CD14-positive monocyte (primary cell): Measurements from ENCODE around the gene WDR76. TPM values are rescaled to one million over a fixed set of nuclear protein-coding genes. Genes with fewer than 3 reads are reported as not detected.

Experiments used
- DNase-seq, 3 donors: peaks; one replicate each; pipeline ENCODE4 v3.0.0-alpha.2; 2011 to 2022
- H2AFZ ChIP-seq: 2 replicates; pipeline ENCODE4 v1.6.0; 2012; ENCODE audit warnings: mild to moderate bottlenecking, low read depth, low read length, inconsistent platforms; ENCODE audit not compliant: insufficient read depth, poor library complexity, severe bottlenecking
- H3K27ac ChIP-seq, 2 donors: 1 replicate in 1 of 2; 2 replicates in 1 of 2; pipeline ENCODE4 v1.5.1; 2012 to 2013; ENCODE audit warnings: low read length in 2 of 2, control low read depth in 1 of 2, inconsistent platforms in 1 of 2, low read depth in 1 of 2, mild to moderate bottlenecking in 1 of 2
- H3K27me3 ChIP-seq, 2 donors: one replicate each; pipeline versions ENCODE4 v1.6.0 to v1.6.1; 2011 to 2013; ENCODE audit warnings: low read length in 2 of 2; ENCODE audit not compliant: control insufficient read depth in 2 of 2, insufficient read depth in 2 of 2
- H3K36me3 ChIP-seq, 2 donors: replicated peaks in 1 of 2; 1 replicate in 1 of 2; 2 replicates in 1 of 2; pipeline versions ENCODE4 v1.5.1 to v1.6.1; 2012 to 2013; ENCODE audit warnings: low read length in 2 of 2, control low read depth in 1 of 2, inconsistent platforms in 1 of 2, mild to moderate bottlenecking in 1 of 2; ENCODE audit not compliant: insufficient read depth in 2 of 2, control insufficient read depth in 1 of 2
- H3K4me1 ChIP-seq, 2 donors: 1 replicate in 1 of 2; 2 replicates in 1 of 2; pipeline versions ENCODE4 v1.5.1 to v1.6.1; 2012 to 2013; ENCODE audit warnings: low read length in 2 of 2, control low read depth in 1 of 2, inconsistent platforms in 1 of 2, mild to moderate bottlenecking in 1 of 2, moderate library complexity in 1 of 2; ENCODE audit not compliant: insufficient read depth in 2 of 2, control insufficient read depth in 1 of 2
- H3K4me2 ChIP-seq: replicated peaks from 2 replicates; pipeline ENCODE3; 2012; ENCODE audit warnings: low read length, moderate library complexity, mild to moderate bottlenecking; ENCODE audit not compliant: poor library complexity, severe bottlenecking; ENCODE audit errors: extremely low read depth
- H3K4me3 ChIP-seq, 3 experiments: fragments of 200-600 bp in 1 of 3; sonication (generic) in 1 of 3; replicated peaks in 1 of 3; 1 replicate in 2 of 3; 2 replicates in 1 of 3; pipeline ENCODE4 v1.5.1; 2011 to 2013; ENCODE audit warnings: low read length in 3 of 3, mild to moderate bottlenecking in 3 of 3, control low read depth in 2 of 3, low read depth in 2 of 3, inconsistent platforms in 1 of 3, moderate library complexity in 1 of 3
- H3K79me2 ChIP-seq: 2 replicates; pipeline ENCODE4 v1.6.0; 2012; ENCODE audit warnings: mild to moderate bottlenecking, control low read depth, inconsistent platforms, low read length, moderate library complexity; ENCODE audit not compliant: insufficient read depth
- H3K9ac ChIP-seq: 2 replicates; pipeline ENCODE4 v1.6.0; 2017; ENCODE audit warnings: low read length, mild to moderate bottlenecking; ENCODE audit not compliant: insufficient read depth, poor library complexity, severe bottlenecking
- H3K9me3 ChIP-seq, 2 donors: replicated peaks in 1 of 2; 1 replicate in 1 of 2; 2 replicates in 1 of 2; pipeline versions ENCODE4 v1.5.1 to v1.6.1; 2012 to 2013; ENCODE audit warnings: low read length in 2 of 2, control low read depth in 1 of 2; ENCODE audit not compliant: control insufficient read depth in 1 of 2, insufficient read depth in 1 of 2
- H4K20me1 ChIP-seq: 2 replicates; pipeline ENCODE4 v1.6.0; 2012; ENCODE audit warnings: mild to moderate bottlenecking, low read length, control low read depth, moderate library complexity; ENCODE audit not compliant: insufficient read depth
- H3K27ac Mint-ChIP-seq, 7 donors: one replicate each; pipeline ENCODE4 v1.8.0; 2020; ENCODE audit warnings: mild to moderate bottlenecking in 7 of 7, mixed read lengths in 7 of 7, moderate library complexity in 6 of 7, inconsistent platforms in 2 of 7
- H3K27me3 Mint-ChIP-seq, 3 donors: one replicate each; pipeline ENCODE4 v1.8.0; 2021 to 2022; ENCODE audit warnings: low read depth in 3 of 3, mild to moderate bottlenecking in 3 of 3, mixed read lengths in 3 of 3, moderate library complexity in 3 of 3, inconsistent platforms in 1 of 3
- H3K36me3 Mint-ChIP-seq, 2 donors: one replicate each; pipeline ENCODE4 v1.8.0; 2020; ENCODE audit warnings: mixed read lengths in 2 of 2, inconsistent platforms in 1 of 2, mild to moderate bottlenecking in 1 of 2
- H3K4me1 Mint-ChIP-seq: one replicate; pipeline ENCODE4 v1.8.0; 2020; ENCODE audit warnings: mild to moderate bottlenecking, mixed read lengths
- H3K4me3 Mint-ChIP-seq, 2 donors: one replicate each; pipeline ENCODE4 v1.8.0; 2020; ENCODE audit warnings: mild to moderate bottlenecking in 2 of 2, mixed read lengths in 2 of 2, moderate library complexity in 1 of 2
- H3K9me3 Mint-ChIP-seq, 7 donors: one replicate each; pipeline ENCODE4 v1.8.0; 2020 to 2022; ENCODE audit warnings: mixed read lengths in 7 of 7, mild to moderate bottlenecking in 6 of 7, moderate library complexity in 6 of 7, inconsistent platforms in 2 of 7
- CTCF ChIP-seq: fragments of 200-600 bp; IDR thresholded peaks from one replicate; pipeline ENCODE4 v1.8.0; 2022; ENCODE audit warnings: antibody characterized with exemption, mild to moderate bottlenecking
- WGBS: methylation state at CpG from one replicate; pipeline ENCODE4 v1.1.5; 2013; ENCODE audit warnings: missing lambda C conversion rate; ENCODE audit not compliant: insufficient coverage; 5-methylcytosine and 5-hydroxymethylcytosine counted together
- intact Hi-C, 2 donors: fragments of 100-400 bp; cut with micrococcal nuclease; formaldehyde crosslinking; loops; one replicate each; pipeline versions ENCODE4 v1.15.0 to v1.15.1; 2023
- polyA plus RNA-seq, 3 donors: library from polyadenylated mRNA; depleted of rRNA in 1 of 3; unstranded in 2 of 3; stranded (reverse) in 1 of 3; fragments of 300-500 nt in 2 of 3; fragments of >200 nt in 1 of 3; fragmentation: Illumina TruSeq in 2 of 3; gene quantifications; 1 replicate in 2 of 3; 2 replicates in 1 of 3; pipeline ENCODE4 v1.2.3, GENCODE V29; 2012 to 2021

Gene WDR76
- polyA plus RNA-seq, 3 donors = 0.32 to 0.91 (median 0.40) TPM

DNA sequence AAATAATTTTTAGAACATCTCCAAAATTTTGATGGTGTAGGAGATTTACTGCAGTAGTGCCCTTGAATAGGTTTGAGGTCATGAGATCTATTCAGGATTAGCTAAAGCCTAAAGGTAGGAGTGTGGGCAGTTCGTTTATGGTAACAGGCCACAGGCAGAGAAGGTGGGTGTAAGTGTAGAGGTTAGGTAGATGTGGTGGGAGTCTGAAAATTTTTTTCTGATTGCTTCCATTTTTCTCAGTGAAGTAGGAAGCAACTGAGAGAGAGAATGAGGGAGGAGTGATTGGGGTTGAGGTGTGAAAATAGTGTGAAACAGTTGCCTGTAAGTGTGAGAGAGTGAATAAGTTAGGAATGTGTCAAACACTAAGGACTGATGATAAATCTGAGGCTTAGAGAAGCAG is 47.8 kb upstream of the WDR76 start:
- H4K20me1 ChIP-seq = no peaks in the 10 kb centered on the region
- H3K9ac ChIP-seq = no peak overlapping the region
- Mint-ChIP-seq H3K27ac (no peak overlapping the region), H3K4me1 (peaks cover 21% of the 10 kb centered on the region), H3K4me3 (no peak overlapping the region), H3K9me3 (peaks cover 0 to 3% (median 0%) of the 10 kb centered on the region in 7 donors), H3K36me3 (no peaks in the 10 kb centered on the region), H3K27me3 (peaks cover 0 to 3% (median 2%) of the 10 kb centered on the region in 3 donors)
- H3K9me3 ChIP-seq = no peaks in the 10 kb centered on the region
- H3K36me3 ChIP-seq = peaks cover 0 to 2% of the 10 kb centered on the region in 2 donors
- no peak overlapping the region for H2AFZ ChIP-seq
- H3K27ac ChIP-seq = no peak overlapping the region
- DNase-seq = no peak
- intact Hi-C loops = no loop called here
- 94% methylated on average over 1 of the region's 1 CpG for WGBS
- peaks cover 14 to 19% of the 10 kb centered on the region in 2 donors for H3K4me1 ChIP-seq
- H3K27me3 ChIP-seq = no peaks in the 10 kb centered on the region
- no peak overlapping the region for H3K4me2 ChIP-seq
- H3K79me2 ChIP-seq = no peaks in the 10 kb centered on the region
- no peak for TF ChIP-seq CTCF
- no peak overlapping the region for H3K4me3 ChIP-seq

GRCh38 chr15:43789409-43789808 is 37.4 kb upstream of the WDR76 start:
- H3K9me3 Mint-ChIP-seq = peaks cover 0 to 4% (median 0%) of the 10 kb centered on the region in 7 donors
- no peaks in the 10 kb centered on the region for H3K27me3 ChIP-seq
- H3K9me3 ChIP-seq = no peaks in the 10 kb centered on the region
- DNase-seq = no peak
- no peak for TF ChIP-seq CTCF
- peaks cover 9 to 10% of the 10 kb centered on the region in 2 donors for H3K36me3 ChIP-seq
- no CpG with 5 or more reads among the region's 3 CpGs for WGBS
- no peak overlapping the region for H3K27ac ChIP-seq
- no peak overlapping the region for H2AFZ ChIP-seq
- peaks cover 20% of the 10 kb centered on the region for H3K4me1 Mint-ChIP-seq
- intact Hi-C loops = no loop called here
- H3K79me2 ChIP-seq = peaks cover 23% of the 10 kb centered on the region
- no peak overlapping the region for H3K27ac Mint-ChIP-seq
- no peak overlapping the region for H3K9ac ChIP-seq
- no peak overlapping the region for H3K4me3 ChIP-seq
- H3K4me2 ChIP-seq = no peak overlapping the region
- H3K4me3 Mint-ChIP-seq = no peak overlapping the region
- H3K36me3 Mint-ChIP-seq = peaks cover 11 to 13% of the 10 kb centered on the region in 2 donors
- H3K27me3 Mint-ChIP-seq = peaks cover 0 to 1% (median 0%) of the 10 kb centered on the region in 3 donors
- H4K20me1 ChIP-seq = peaks cover 17% of the 10 kb centered on the region
- H3K4me1 ChIP-seq = peaks cover 18 to 24% of the 10 kb centered on the region in 2 donors
